GM19043 (cell line): ENCODE measurements around the gene DTNB.
A peak's percentile ranks its signal among the peaks of the same experiment; 100 is the strongest.

Experiments
- ATAC-seq: cut with Tn5 transposase; IDR thresholded peaks from one replicate; pipeline ENCODE4 v1.9.1; 2021; ENCODE audit warnings: low read depth; ENCODE audit not compliant: unreplicated experiment

Gene DTNB

GRCh38 chr2:25478736-25479135, 194.6 kb downstream of the DTNB start:
- ATAC-seq: no peak

GRCh38 chr2:25473758-25474340, 199.5 kb downstream of the DTNB start:
- ATAC-seq: no peak

- ATAC-seq: no peak
Observed at GRCh38 chr2:25473131-25473530, 200.2 kb downstream of the DTNB start.

GRCh38 chr2:25470806-25471205, 202.6 kb downstream of the DTNB start:
- no peak for ATAC-seq

GRCh38 chr2:25467743-25468142, 205.6 kb downstream of the DTNB start:
- ATAC-seq: no peak

GRCh38 chr2:25462021-25462420, 211.4 kb downstream of the DTNB start:
- no peak for ATAC-seq

- no peak for ATAC-seq
Observed at GRCh38 chr2:25460261-25460905, 213.0 kb downstream of the DTNB start.

GRCh38 chr2:25454824-25455611, 218.4 kb downstream of the DTNB start:
- ATAC-seq: no peak

GRCh38 chr2:25453199-25453905, 220.0 kb downstream of the DTNB start:
- peak; percentile 83 for ATAC-seq

GRCh38 chr2:25448808-25449207, 224.6 kb downstream of the DTNB start:
- ATAC-seq: no peak

- no peak for ATAC-seq
Observed at GRCh38 chr2:25447018-25447417, 226.4 kb downstream of the DTNB start.

- ATAC-seq: no peak
Observed at GRCh38 chr2:25446122-25446521, 227.3 kb downstream of the DTNB start.

GRCh38 chr2:25445464-25445863, 227.9 kb downstream of the DTNB start:
- ATAC-seq: no peak

- ATAC-seq: no peak
Observed at GRCh38 chr2:25444608-25445270, 228.6 kb downstream of the DTNB start.

GRCh38 chr2:25443766-25444165, 229.6 kb downstream of the DTNB start:
- no peak for ATAC-seq

GRCh38 chr2:25441353-25441752, 232.0 kb downstream of the DTNB start:
- no peak for ATAC-seq

GRCh38 chr2:25438793-25439192, 234.6 kb downstream of the DTNB start:
- ATAC-seq: no peak

- no peak for ATAC-seq
Observed at GRCh38 chr2:25437881-25438662, 235.3 kb downstream of the DTNB start.

- no peak for ATAC-seq
Observed at GRCh38 chr2:25435421-25435820, 238.0 kb downstream of the DTNB start.

- ATAC-seq: no peak
Observed at GRCh38 chr2:25431604-25432003, 241.8 kb downstream of the DTNB start.
